ENCODE measurements around the gene CUTC.
"Not testable (repeated sequence)": the region's sequence is repeated elsewhere in the genome, so short reads cannot be mapped to it uniquely, and the experiment has no call there.

CUTC gene

GRCh38 chr10:99709480-99710229 is 22.4 kb upstream of the CUTC start:
- no peak overlapping the region for H3K4me3 ChIP-seq (ENCODE audit: insufficient read depth, low read depth, low read length, poor library complexity, severe bottlenecking)
- H3K4me1 ChIP-seq (ENCODE audit: control insufficient read depth, insufficient read depth, low read length, poor library complexity, severe bottlenecking), result no peaks in the 10 kb centered on the region
- H3K36me3 ChIP-seq (ENCODE audit: control insufficient read depth, insufficient read depth, low read length), result peaks cover 19% of the 10 kb centered on the region
- DNase-seq, result no peak
- no peak overlapping the region for H3K27ac ChIP-seq (ENCODE audit: insufficient read depth, low read length, poor library complexity, severe bottlenecking)
- H3K9me3 ChIP-seq (ENCODE audit: control insufficient read depth, low read length), result no peaks in the 10 kb centered on the region
- no peaks in the 10 kb centered on the region for H3K27me3 ChIP-seq (replicated peaks; ENCODE audit: control insufficient read depth, insufficient read depth, low read length, poor library complexity, severe bottlenecking)

- Histone ChIP-seq H3K36me3 (ENCODE audit: control insufficient read depth, insufficient read depth, low read length) (peaks cover 18% of the 10 kb centered on the region), H3K9me3 (ENCODE audit: control insufficient read depth, low read length) (no peaks in the 10 kb centered on the region), H3K27me3 (replicated peaks; ENCODE audit: control insufficient read depth, insufficient read depth, low read length, poor library complexity, severe bottlenecking) (no peaks in the 10 kb centered on the region), H3K27ac (ENCODE audit: insufficient read depth, low read length, poor library complexity, severe bottlenecking) (no peak overlapping the region), H3K4me3 (ENCODE audit: insufficient read depth, low read depth, low read length, poor library complexity, severe bottlenecking) (no peak overlapping the region), H3K4me1 (ENCODE audit: control insufficient read depth, insufficient read depth, low read length, poor library complexity, severe bottlenecking) (no peaks in the 10 kb centered on the region)
- no peak for DNase-seq
Observed at GRCh38 chr10:99711129-99711719, 20.8 kb upstream of the CUTC start.

- Histone ChIP-seq H3K27ac (ENCODE audit: insufficient read depth, low read length, poor library complexity, severe bottlenecking) (no peak overlapping the region), H3K36me3 (ENCODE audit: control insufficient read depth, insufficient read depth, low read length) (peaks cover 43% of the 10 kb centered on the region)
Observed at GRCh38 chr10:99714446-99714845, 17.6 kb upstream of the CUTC start.

GRCh38 chr10:99720387-99720786 is 11.6 kb upstream of the CUTC start:
- H3K36me3 ChIP-seq (ENCODE audit: control insufficient read depth, insufficient read depth, low read length), result peaks cover 67% of the 10 kb centered on the region
- H3K27ac ChIP-seq (ENCODE audit: insufficient read depth, low read length, poor library complexity, severe bottlenecking), result no peak overlapping the region

More at GRCh38 chr10:99714446-99714845, 17.6 kb upstream of the CUTC start:
- Histone ChIP-seq H3K9me3 (ENCODE audit: control insufficient read depth, low read length) (no peaks in the 10 kb centered on the region), H3K4me3 (ENCODE audit: insufficient read depth, low read depth, low read length, poor library complexity, severe bottlenecking) (no peak overlapping the region), H3K4me1 (ENCODE audit: control insufficient read depth, insufficient read depth, low read length, poor library complexity, severe bottlenecking) (no peaks in the 10 kb centered on the region), H3K27me3 (replicated peaks; ENCODE audit: control insufficient read depth, insufficient read depth, low read length, poor library complexity, severe bottlenecking) (no peaks in the 10 kb centered on the region)
- no peak for DNase-seq

GRCh38 chr10:99730026-99730425 is 2.0 kb upstream of the CUTC start:
- Histone ChIP-seq H3K4me1 (ENCODE audit: control insufficient read depth, insufficient read depth, low read length, poor library complexity, severe bottlenecking) (peaks cover 12% of the 10 kb centered on the region), H3K36me3 (ENCODE audit: control insufficient read depth, insufficient read depth, low read length) (peaks cover 20% of the 10 kb centered on the region), H3K27ac (ENCODE audit: insufficient read depth, low read length, poor library complexity, severe bottlenecking) (no peak overlapping the region), H3K27me3 (replicated peaks; ENCODE audit: control insufficient read depth, insufficient read depth, low read length, poor library complexity, severe bottlenecking) (no peaks in the 10 kb centered on the region), H3K9me3 (ENCODE audit: control insufficient read depth, low read length) (no peaks in the 10 kb centered on the region), H3K4me3 (ENCODE audit: insufficient read depth, low read depth, low read length, poor library complexity, severe bottlenecking) (no peak overlapping the region)
- DNase-seq, result no peak

More at GRCh38 chr10:99720387-99720786, 11.6 kb upstream of the CUTC start:
- no peaks in the 10 kb centered on the region for H3K27me3 ChIP-seq (replicated peaks; ENCODE audit: control insufficient read depth, insufficient read depth, low read length, poor library complexity, severe bottlenecking)
- H3K4me1 ChIP-seq (ENCODE audit: control insufficient read depth, insufficient read depth, low read length, poor library complexity, severe bottlenecking), result no peaks in the 10 kb centered on the region
- DNase-seq, result no peak
- H3K4me3 ChIP-seq (ENCODE audit: insufficient read depth, low read depth, low read length, poor library complexity, severe bottlenecking), result no peak overlapping the region
- no peaks in the 10 kb centered on the region for H3K9me3 ChIP-seq (ENCODE audit: control insufficient read depth, low read length)

- no peak for DNase-seq
- Histone ChIP-seq H3K4me1 (ENCODE audit: control insufficient read depth, insufficient read depth, low read length, poor library complexity, severe bottlenecking) (peaks cover 12% of the 10 kb centered on the region), H3K9me3 (ENCODE audit: control insufficient read depth, low read length) (no peaks in the 10 kb centered on the region), H3K36me3 (ENCODE audit: control insufficient read depth, insufficient read depth, low read length) (peaks cover 12% of the 10 kb centered on the region), H3K27ac (ENCODE audit: insufficient read depth, low read length, poor library complexity, severe bottlenecking) (peak overlapping the region; percentile 89), H3K27me3 (replicated peaks; ENCODE audit: control insufficient read depth, insufficient read depth, low read length, poor library complexity, severe bottlenecking) (no peaks in the 10 kb centered on the region), H3K4me3 (ENCODE audit: insufficient read depth, low read depth, low read length, poor library complexity, severe bottlenecking) (peak overlapping the region; percentile 90)
Observed at GRCh38 chr10:99731306-99732032, 565 bp upstream of the CUTC start.

- H3K4me3 ChIP-seq (ENCODE audit: insufficient read depth, low read depth, low read length, poor library complexity, severe bottlenecking), result no peak overlapping the region
- H3K9me3 ChIP-seq (ENCODE audit: control insufficient read depth, low read length), result no peaks in the 10 kb centered on the region
- no peaks in the 10 kb centered on the region for H3K27me3 ChIP-seq (replicated peaks; ENCODE audit: control insufficient read depth, insufficient read depth, low read length, poor library complexity, severe bottlenecking)
- H3K27ac ChIP-seq (ENCODE audit: insufficient read depth, low read length, poor library complexity, severe bottlenecking), result no peak overlapping the region
- DNase-seq, result no peak
- peaks cover 20% of the 10 kb centered on the region for H3K36me3 ChIP-seq (ENCODE audit: control insufficient read depth, insufficient read depth, low read length)
- H3K4me1 ChIP-seq (ENCODE audit: control insufficient read depth, insufficient read depth, low read length, poor library complexity, severe bottlenecking), result peaks cover 12% of the 10 kb centered on the region
Observed at GRCh38 chr10:99733366-99733765, 1.3 kb downstream of the CUTC start.

- H3K27me3 ChIP-seq (replicated peaks; ENCODE audit: control insufficient read depth, insufficient read depth, low read length, poor library complexity, severe bottlenecking); H3K4me3 ChIP-seq (ENCODE audit: insufficient read depth, low read depth, low read length, poor library complexity, severe bottlenecking); H3K9me3 ChIP-seq (ENCODE audit: control insufficient read depth, low read length); DNase-seq; H3K27ac ChIP-seq (ENCODE audit: insufficient read depth, low read length, poor library complexity, severe bottlenecking): not testable (repeated sequence)
- Histone ChIP-seq H3K36me3 (ENCODE audit: control insufficient read depth, insufficient read depth, low read length) (peaks cover 24% of the 10 kb centered on the region), H3K4me1 (ENCODE audit: control insufficient read depth, insufficient read depth, low read length, poor library complexity, severe bottlenecking) (peaks cover 12% of the 10 kb centered on the region)
Observed at GRCh38 chr10:99734111-99734510, 2.1 kb downstream of the CUTC start.

GRCh38 chr10:99740260-99740659 is 8.2 kb downstream of the CUTC start:
- no peaks in the 10 kb centered on the region for H3K4me1 ChIP-seq (ENCODE audit: control insufficient read depth, insufficient read depth, low read length, poor library complexity, severe bottlenecking)
- no peaks in the 10 kb centered on the region for H3K27me3 ChIP-seq (replicated peaks; ENCODE audit: control insufficient read depth, insufficient read depth, low read length, poor library complexity, severe bottlenecking)
- no peak overlapping the region for H3K4me3 ChIP-seq (ENCODE audit: insufficient read depth, low read depth, low read length, poor library complexity, severe bottlenecking)
- no peak overlapping the region for H3K27ac ChIP-seq (ENCODE audit: insufficient read depth, low read length, poor library complexity, severe bottlenecking)
- H3K9me3 ChIP-seq (ENCODE audit: control insufficient read depth, low read length), result no peaks in the 10 kb centered on the region
- peaks cover 75% of the 10 kb centered on the region for H3K36me3 ChIP-seq (ENCODE audit: control insufficient read depth, insufficient read depth, low read length)
- DNase-seq, result no peak
